GM23338 (cell line): ENCODE data around the gene DNAJC17. TPM values are rescaled to one million over a fixed set of nuclear protein-coding genes. Genes with fewer than 3 reads are reported as not detected.
A peak's percentile ranks its signal among the peaks of the same experiment; 100 is the strongest.

Experiments
- ATAC-seq: fragments of 200-7000 bp; cut with Tn5 transposase; 3 replicates; pipeline ENCODE4 v1.9.1; 2020
- DNase-seq: peaks from one replicate; pipeline ENCODE4 v3.0.0-alpha.2; 2015; ENCODE audit warnings: low spot score
- H2AFZ ChIP-seq: fragments of 200-600 bp; sonication (generic); 2 replicates; pipeline ENCODE4 v1.8.0; 2016; ENCODE audit warnings: antibody characterized with exemption, mild to moderate bottlenecking, moderate library complexity
- H3F3A ChIP-seq: fragments of 200-600 bp; sonication (generic); replicated peaks from 2 replicates; pipeline ENCODE4 v1.8.0; 2017; ENCODE audit warnings: antibody characterized with exemption, mixed run types, low read depth
- H3K27ac ChIP-seq: fragments of 200-600 bp; sonication (generic); 2 replicates; pipeline ENCODE4 v1.6.1; 2016; ENCODE audit warnings: low read depth
- H3K27me3 ChIP-seq: fragments of 200-600 bp; sonication (generic); 2 replicates; pipeline ENCODE4 v1.8.0; 2016; ENCODE audit warnings: mild to moderate bottlenecking, mixed run types, moderate library complexity; ENCODE audit not compliant: insufficient read depth
- H3K36me3 ChIP-seq: fragments of 200-600 bp; sonication (generic); 2 replicates; pipeline ENCODE4 v1.8.0; 2016; ENCODE audit warnings: mild to moderate bottlenecking; ENCODE audit not compliant: insufficient read depth
- H3K4me1 ChIP-seq: fragments of 200-600 bp; sonication (generic); 2 replicates; pipeline ENCODE4 v1.8.0; 2016; ENCODE audit warnings: mild to moderate bottlenecking, moderate library complexity; ENCODE audit not compliant: insufficient read depth
- H3K4me2 ChIP-seq: fragments of 200-600 bp; sonication (generic); 2 replicates; pipeline ENCODE4 v1.7.1; 2017; ENCODE audit warnings: mixed run types
- H3K4me3 ChIP-seq: fragments of 200-600 bp; sonication (generic); 2 replicates; pipeline ENCODE4 v1.6.1; 2016; ENCODE audit warnings: mixed run types
- H3K79me2 ChIP-seq: fragments of 200-600 bp; sonication (generic); replicated peaks from 2 replicates; pipeline ENCODE4 v1.8.0; 2017; ENCODE audit warnings: mild to moderate bottlenecking; ENCODE audit not compliant: insufficient read depth
- H3K9me2 ChIP-seq: fragments of 200-600 bp; sonication (generic); 2 replicates; pipeline ENCODE4 v1.8.0; 2017; ENCODE audit not compliant: insufficient read depth
- H4K20me1 ChIP-seq: fragments of 200-600 bp; sonication (generic); replicated peaks from 2 replicates; pipeline ENCODE4 v1.8.0; 2017; ENCODE audit warnings: mild to moderate bottlenecking; ENCODE audit not compliant: insufficient read depth
- H3K27ac Mint-ChIP-seq: 2 replicates; pipeline ENCODE4 v1.8.0; 2020; ENCODE audit warnings: inconsistent platforms, mild to moderate bottlenecking, moderate library complexity, mixed read lengths
- H3K27me3 Mint-ChIP-seq: 3 replicates; pipeline ENCODE4 v1.8.0; 2022; ENCODE audit warnings: low read depth, mild to moderate bottlenecking, moderate library complexity, mixed read lengths, inconsistent platforms; ENCODE audit not compliant: insufficient read depth, poor library complexity
- H3K36me3 Mint-ChIP-seq: 3 replicates; pipeline ENCODE4 v1.8.0; 2021; ENCODE audit warnings: low read depth, mild to moderate bottlenecking, inconsistent platforms, moderate library complexity, mixed read lengths
- H3K4me1 Mint-ChIP-seq: 3 replicates; pipeline ENCODE4 v1.8.0; 2020; ENCODE audit warnings: mild to moderate bottlenecking, inconsistent platforms, mixed read lengths
- H3K4me3 Mint-ChIP-seq: 3 replicates; pipeline ENCODE4 v1.8.0; 2021; ENCODE audit warnings: moderate library complexity, mild to moderate bottlenecking, inconsistent platforms, mixed read lengths
- H3K9me3 Mint-ChIP-seq: 3 replicates; pipeline ENCODE4 v1.8.0; 2020; ENCODE audit warnings: moderate library complexity, mild to moderate bottlenecking, inconsistent platforms, mixed read lengths
- ETS1 ChIP-seq: IDR thresholded peaks from 2 replicates; pipeline ENCODE4 v1.6.1; 2016; ENCODE audit warnings: antibody characterized with exemption
- NANOG ChIP-seq: IDR thresholded peaks from 2 replicates; pipeline ENCODE4 v1.6.1; 2016; ENCODE audit warnings: antibody characterized with exemption, borderline replicate concordance
- POLR2AphosphoS5 ChIP-seq: IDR thresholded peaks from 2 replicates; pipeline ENCODE4 v1.6.1; 2016; ENCODE audit warnings: antibody characterized with exemption, low read depth
- REST ChIP-seq: IDR thresholded peaks from one replicate; pipeline ENCODE4 v1.6.1; 2018; ENCODE audit warnings: antibody characterized with exemption; ENCODE audit not compliant: unreplicated experiment
- STAT1 ChIP-seq: IDR thresholded peaks from one replicate; pipeline ENCODE4 v1.6.1; 2016; ENCODE audit warnings: antibody characterized with exemption; ENCODE audit not compliant: unreplicated experiment
- ZNF462 ChIP-seq: fragments of 250-450 bp; sonication (Bioruptor Pico); IDR thresholded peaks from 2 replicates; pipeline ENCODE4 v1.5.0; 2020; ENCODE audit warnings: mild to moderate bottlenecking, moderate library complexity
- polyA plus RNA-seq: library from polyadenylated mRNA; unstranded; fragments of >200 nt; fragmentation: Nextera tagmentation; extraction: Ambion mirVana; gene quantifications from 2 replicates; pipeline ENCODE4 v1.2.1, GENCODE V29; 2016
- total RNA-seq: library from RNA; depleted of rRNA; stranded (reverse); fragments of >200 nt; shearing (Covaris generic); gene quantifications from 2 replicates; pipeline ENCODE4 v1.2.3, GENCODE V29; 2014

DNAJC17 gene
- total and polyA plus RNA-seq, 2 experiments from 2014 or later, result 23.0 to 77.6 TPM

DNA sequence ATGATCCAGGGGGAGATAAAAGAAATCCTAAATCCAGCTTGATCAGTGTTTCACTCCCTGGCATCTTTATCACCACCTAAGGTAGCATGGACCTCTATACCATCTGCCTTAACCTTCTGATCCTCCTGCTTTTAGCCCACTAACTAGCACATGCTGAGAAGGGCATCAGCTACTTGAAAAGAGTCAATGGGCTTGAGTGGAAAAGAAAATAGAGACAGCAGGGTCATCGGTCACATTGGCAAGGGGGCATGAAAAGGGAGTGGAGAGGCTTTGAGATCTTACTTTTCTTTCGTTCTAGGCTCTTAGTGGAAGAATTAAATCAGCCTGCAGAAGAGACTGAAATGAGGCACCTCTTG is 623 bp downstream of the DNAJC17 start:
- peak overlapping the region; percentile 100 for H2AFZ ChIP-seq
- Mint-ChIP-seq H3K27ac (peak overlapping the region; percentile 44), H3K4me3 (peak overlapping the region; percentile 99), H3K9me3 (no peaks in the 10 kb centered on the region), H3K27me3 (peaks cover 14% of the 10 kb centered on the region), H3K36me3 (peaks cover 2% of the 10 kb centered on the region; the same call in 1 of the 3 replicates), H3K4me1 (peaks cover 16% of the 10 kb centered on the region)
- H3K4me3 ChIP-seq, result peak overlapping the region; percentile 94
- TF ChIP-seq REST (no peak), ETS1 (no peak), ZNF462 (CRISPR knock-in tag) (no peak), STAT1 (no peak), NANOG (no peak), POLR2AphosphoS5 (no peak)
- 0 out of 2 replicates have a peak overlapping the region, but pooled peaks have one; percentile 57 for H3K27ac ChIP-seq
- H3K36me3 ChIP-seq, result no peaks in the 10 kb centered on the region
- peaks cover 2% of the 10 kb centered on the region; the same call in 1 of the 2 replicates for H4K20me1 ChIP-seq
- peaks cover 8% of the 10 kb centered on the region; the same call in 1 of the 2 replicates for H3K4me1 ChIP-seq
- DNase-seq (no peak), ATAC-seq (no peak)
- H3K79me2 ChIP-seq, result peaks cover 22% of the 10 kb centered on the region
- H3K4me2 ChIP-seq, result peak overlapping the region; percentile 92
- no peaks in the 10 kb centered on the region for H3K9me2 ChIP-seq
- no peaks in the 10 kb centered on the region for H3K27me3 ChIP-seq
- peaks cover 8% of the 10 kb centered on the region; the same call in 1 of the 2 replicates for H3F3A ChIP-seq
